Measurements from ENCODE around the gene PDLIM7.

DNA sequence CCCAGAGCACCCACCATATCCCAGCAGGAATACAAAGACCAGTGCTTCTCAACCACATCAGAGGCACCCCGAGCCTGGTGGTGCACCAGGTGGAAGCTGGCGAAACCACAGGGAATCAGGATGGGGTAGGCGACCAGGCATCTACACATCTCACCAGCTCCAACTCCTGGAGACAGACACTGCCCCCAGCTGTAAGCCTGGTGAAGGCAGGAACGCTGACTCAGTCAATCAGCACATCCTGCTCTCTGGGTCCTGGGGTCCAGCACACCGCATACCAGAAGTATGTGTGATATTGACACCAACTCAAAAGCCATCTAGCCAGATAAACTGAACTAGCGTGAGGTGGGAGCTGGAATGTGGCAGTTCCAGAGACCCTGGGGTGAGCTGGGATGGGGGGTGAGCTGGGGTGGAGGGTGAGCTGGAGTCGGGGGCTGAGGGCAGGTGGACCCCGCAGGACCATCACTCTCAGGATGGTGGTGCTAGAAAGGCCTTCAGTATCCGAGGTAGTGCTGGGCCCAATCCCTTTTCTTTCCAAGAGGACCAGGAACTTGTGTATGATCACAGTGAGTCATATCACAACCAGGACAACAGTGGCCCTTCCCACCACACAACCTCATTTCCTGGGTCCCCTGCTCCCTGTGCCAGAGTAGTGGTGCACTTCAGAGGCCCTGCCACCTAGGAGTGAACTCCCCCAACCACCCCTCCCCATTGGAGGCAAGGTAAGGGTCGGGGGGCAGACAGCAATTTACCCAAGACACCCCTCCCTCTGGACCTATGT, 26.5 kb downstream of the PDLIM7 start:
- no peak for TF ChIP-seq EZH2 (IDR thresholded peaks at IDR 0.05; ENCODE audit: borderline replicate concordance, control insufficient read depth, low read depth, low read length)
- TF ChIP-seq ZNF384 (IDR thresholded peaks at IDR 0.05; ENCODE audit: borderline replicate concordance, low read depth, low read length) = no peak
- TF ChIP-seq ZBED1 (IDR thresholded peaks at IDR 0.05; ENCODE audit: borderline replicate concordance) = no peak

Measured in GM12878 (cell line).